ENCODE measurements around the gene PTTG2. TPM values are rescaled to one million over a fixed set of nuclear protein-coding genes. Genes with fewer than 3 reads are reported as not detected.
A peak's percentile ranks its signal among the peaks of the same experiment; 100 is the strongest.

PTTG2 gene
- total RNA-seq, 2 experiments from 2014 or later = 0.56 to 2.6 TPM

GRCh38 chr4:37982736-37983135 lies 22.5 kb downstream of the PTTG2 start:
- H3K4me1 Mint-ChIP-seq = peaks cover 31% of the 10 kb centered on the region
- H3K9me3 Mint-ChIP-seq (ENCODE audit: low read depth) = no peaks in the 10 kb centered on the region
- peaks cover 2% of the 10 kb centered on the region for H3K36me3 Mint-ChIP-seq
- no peak overlapping the region for H3K27ac Mint-ChIP-seq
- no peak overlapping the region for H3K4me3 Mint-ChIP-seq
- no peaks in the 10 kb centered on the region for H3K27me3 Mint-ChIP-seq
- no peak for ATAC-seq
- CTCF ChIA-PET = no interaction called here
- no peak for DNase-seq

DNA sequence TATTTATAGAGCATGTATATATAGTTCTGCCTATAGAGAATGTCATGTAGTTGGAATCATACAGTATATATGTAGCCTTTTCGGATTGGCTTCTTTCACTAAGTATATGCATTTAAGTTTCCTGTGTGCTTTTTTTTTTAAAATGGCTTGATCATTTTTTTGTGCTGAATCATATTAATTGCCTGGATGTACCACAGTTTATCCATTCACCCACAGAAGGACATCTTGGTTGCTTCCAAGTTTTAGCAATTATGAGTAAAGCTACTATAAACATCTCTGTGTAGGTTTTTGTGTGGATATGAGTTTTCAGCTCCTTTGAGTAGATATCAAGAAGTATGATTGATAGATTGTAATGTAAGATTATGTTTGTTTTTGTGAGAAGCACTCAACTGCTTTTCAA lies 23.8 kb downstream of the PTTG2 start:
- CTCF ChIA-PET = no interaction called here
- H3K9me3 Mint-ChIP-seq (ENCODE audit: low read depth) = no peaks in the 10 kb centered on the region
- no peak overlapping the region for H3K27ac Mint-ChIP-seq
- H3K36me3 Mint-ChIP-seq = peaks cover 2% of the 10 kb centered on the region
- H3K27me3 Mint-ChIP-seq = no peaks in the 10 kb centered on the region
- DNase-seq (no peak), ATAC-seq (no peak)
- H3K4me3 Mint-ChIP-seq = no peak overlapping the region
- peaks cover 19% of the 10 kb centered on the region for H3K4me1 Mint-ChIP-seq

DNA sequence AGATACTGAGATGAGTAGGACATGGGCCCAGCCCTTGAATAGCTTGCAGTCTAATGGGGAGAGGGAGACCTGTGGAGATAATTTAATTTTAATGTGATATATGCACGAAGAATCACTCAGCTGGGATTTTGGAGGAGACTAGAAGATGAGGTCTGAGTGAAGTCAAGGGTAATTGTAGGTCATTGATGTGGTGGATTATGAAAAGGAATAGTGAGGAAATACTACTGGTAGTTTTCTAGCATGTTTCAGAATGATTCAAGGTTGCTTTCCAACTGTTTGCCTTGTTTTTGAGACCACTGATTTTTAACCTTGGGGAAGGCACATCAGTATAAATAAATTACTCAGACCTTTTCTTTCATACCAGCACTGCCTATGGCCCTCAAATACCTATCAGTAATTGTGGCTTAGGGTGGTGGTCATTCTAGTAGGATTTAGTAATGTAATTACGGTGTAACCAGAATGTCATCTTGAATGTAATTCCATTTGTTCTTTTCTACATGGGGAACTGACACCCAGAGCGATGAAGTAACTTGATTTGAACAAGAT lies 25.6 kb downstream of the PTTG2 start:
- Mint-ChIP-seq H3K4me3 (no peak overlapping the region), H3K27ac (no peak overlapping the region), H3K9me3 (ENCODE audit: low read depth) (no peaks in the 10 kb centered on the region), H3K4me1 (peaks cover 15% of the 10 kb centered on the region), H3K27me3 (no peaks in the 10 kb centered on the region), H3K36me3 (no peaks in the 10 kb centered on the region)
- DNase-seq = no peak
- ATAC-seq = no peak
- CTCF ChIA-PET = no interaction called here

DNA sequence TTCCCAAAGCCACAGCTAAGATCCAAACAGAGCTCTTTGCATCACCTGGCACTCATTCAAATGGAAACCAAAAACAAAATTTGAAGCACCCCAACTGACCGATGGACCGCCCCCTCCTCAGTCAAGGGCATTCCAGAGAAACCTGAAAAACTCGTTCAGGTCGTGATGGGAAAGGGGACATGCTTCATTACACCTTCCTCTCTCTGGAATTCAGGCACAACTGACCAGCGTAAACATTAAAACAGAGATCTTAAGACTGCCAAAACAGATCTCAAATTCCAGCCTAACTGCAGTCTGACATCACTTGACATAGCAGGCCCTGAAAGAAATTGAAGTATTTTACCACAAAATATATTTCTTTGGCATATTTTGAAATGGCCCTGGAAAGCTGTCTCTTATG lies 28.5 kb downstream of the PTTG2 start:
- no peaks in the 10 kb centered on the region for H3K27me3 Mint-ChIP-seq
- no peak for ATAC-seq
- no peak overlapping the region for H3K4me3 Mint-ChIP-seq
- H3K4me1 Mint-ChIP-seq = peaks cover 7% of the 10 kb centered on the region
- H3K36me3 Mint-ChIP-seq = no peaks in the 10 kb centered on the region
- CTCF ChIA-PET = interaction anchor here (1.1 kb wide), 1 partner anchor 10 kb away, joined by 5 read pairs; no protein-coding TSS in a partner anchor
- no peaks in the 10 kb centered on the region for H3K9me3 Mint-ChIP-seq (ENCODE audit: low read depth)
- no peak for DNase-seq
- no peak overlapping the region for H3K27ac Mint-ChIP-seq

- H3K27ac Mint-ChIP-seq = no peak overlapping the region
- CTCF ChIA-PET = no interaction called here
- H3K4me3 Mint-ChIP-seq = no peak overlapping the region
- H3K4me1 Mint-ChIP-seq = peaks cover 12% of the 10 kb centered on the region
- H3K9me3 Mint-ChIP-seq (ENCODE audit: low read depth) = no peaks in the 10 kb centered on the region
- H3K27me3 Mint-ChIP-seq = no peaks in the 10 kb centered on the region
- DNase-seq (no peak), ATAC-seq (no peak)
- no peaks in the 10 kb centered on the region for H3K36me3 Mint-ChIP-seq
These were observed 29.4 kb downstream of the PTTG2 start for GRCh38 chr4:37989398-37990260.

DNA sequence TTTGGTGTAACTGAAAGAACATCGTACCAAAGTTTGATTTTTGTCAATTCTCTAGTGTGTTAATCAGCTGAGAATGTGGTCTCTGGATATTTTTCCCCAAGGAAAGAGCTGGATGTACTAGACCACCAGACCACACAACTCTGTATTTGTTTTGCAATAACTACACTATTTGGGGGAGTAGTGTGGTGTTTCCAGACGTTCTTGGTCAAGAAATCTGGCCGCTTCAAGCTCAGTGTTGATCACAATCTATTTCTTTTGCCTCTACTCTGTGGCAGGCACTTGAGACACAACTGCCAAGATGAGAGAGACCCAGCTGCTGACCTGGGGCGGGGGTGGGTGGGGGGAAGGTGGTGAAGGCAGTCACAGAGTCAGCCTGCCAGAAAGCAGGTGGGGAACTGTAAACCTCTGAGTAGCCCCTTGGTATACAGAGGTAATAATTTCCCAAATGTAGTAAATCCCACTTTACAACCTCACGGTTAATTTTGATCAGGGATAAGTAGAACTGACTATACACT lies 30.6 kb downstream of the PTTG2 start:
- Mint-ChIP-seq H3K36me3 (no peaks in the 10 kb centered on the region), H3K4me1 (peaks cover 15% of the 10 kb centered on the region), H3K4me3 (no peak overlapping the region), H3K9me3 (ENCODE audit: low read depth) (no peaks in the 10 kb centered on the region), H3K27ac (no peak overlapping the region), H3K27me3 (no peaks in the 10 kb centered on the region)
- DNase-seq (no peak), ATAC-seq (no peak)
- CTCF ChIA-PET = no interaction called here

GRCh38 chr4:37991623-37992410 lies 31.6 kb downstream of the PTTG2 start:
- H3K4me3 Mint-ChIP-seq = no peak overlapping the region

DNA sequence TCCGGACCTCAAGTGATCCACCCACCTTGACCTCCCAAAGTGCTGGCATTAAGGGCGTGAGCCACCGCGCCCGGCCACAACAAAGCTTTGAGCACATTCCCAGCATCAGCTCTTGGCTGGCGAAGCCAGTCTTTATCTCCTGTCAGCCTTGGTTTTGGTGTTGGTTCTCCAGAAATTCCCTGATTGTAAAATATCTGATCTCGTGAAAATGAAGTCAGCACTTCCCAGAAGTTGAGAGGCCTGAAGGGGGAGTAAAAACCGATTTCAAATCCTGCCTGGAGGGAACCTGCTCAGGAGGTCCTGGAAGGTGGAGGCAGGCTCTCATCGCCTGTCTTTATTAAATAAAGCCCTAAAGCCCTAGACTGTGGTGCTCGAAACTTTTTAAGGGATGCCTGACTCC lies 33.6 kb downstream of the PTTG2 start:
- Mint-ChIP-seq H3K4me1 (peaks cover 15% of the 10 kb centered on the region), H3K27me3 (no peaks in the 10 kb centered on the region)

More at GRCh38 chr4:37991623-37992410, 31.6 kb downstream of the PTTG2 start:
- H3K4me1 Mint-ChIP-seq = peaks cover 12% of the 10 kb centered on the region
- no peaks in the 10 kb centered on the region for H3K9me3 Mint-ChIP-seq (ENCODE audit: low read depth)
- no peak overlapping the region for H3K27ac Mint-ChIP-seq
- DNase-seq (no peak), ATAC-seq (no peak)
- CTCF ChIA-PET = no interaction called here
- no peaks in the 10 kb centered on the region for H3K36me3 Mint-ChIP-seq
- H3K27me3 Mint-ChIP-seq = no peaks in the 10 kb centered on the region

GRCh38 chr4:37994569-37994968 lies 34.4 kb downstream of the PTTG2 start:
- DNase-seq (no peak), ATAC-seq (peak; percentile 39)
- H3K4me3 Mint-ChIP-seq = no peak overlapping the region
- no peak overlapping the region for H3K27ac Mint-ChIP-seq
- H3K4me1 Mint-ChIP-seq = peaks cover 15% of the 10 kb centered on the region
- no peaks in the 10 kb centered on the region for H3K9me3 Mint-ChIP-seq (ENCODE audit: low read depth)
- H3K36me3 Mint-ChIP-seq = peaks cover 2% of the 10 kb centered on the region
- no peaks in the 10 kb centered on the region for H3K27me3 Mint-ChIP-seq
- CTCF ChIA-PET = interaction anchor here (0.5 kb wide), 1 partner anchor 70 kb away, joined by 4 read pairs; no protein-coding TSS in a partner anchor

More for the DNA sequence above, 33.6 kb downstream of the PTTG2 start:
- ATAC-seq = no peak
- no peak overlapping the region for H3K27ac Mint-ChIP-seq
- DNase-seq = no peak
- H3K9me3 Mint-ChIP-seq (ENCODE audit: low read depth) = no peaks in the 10 kb centered on the region
- no peaks in the 10 kb centered on the region for H3K36me3 Mint-ChIP-seq
- no peak overlapping the region for H3K4me3 Mint-ChIP-seq
- CTCF ChIA-PET = interaction anchor here (0.8 to 1.2 kb wide), 3 partner anchors 15 to 41 kb away, joined by 3 read pairs; no protein-coding TSS in a partner anchor

GRCh38 chr4:37995299-37995821 lies 35.2 kb downstream of the PTTG2 start:
- Mint-ChIP-seq H3K27me3 (no peaks in the 10 kb centered on the region), H3K4me3 (no peak overlapping the region), H3K36me3 (peaks cover 2% of the 10 kb centered on the region), H3K9me3 (ENCODE audit: low read depth) (no peaks in the 10 kb centered on the region), H3K4me1 (peaks cover 15% of the 10 kb centered on the region), H3K27ac (no peak overlapping the region)
- ATAC-seq (no peak), DNase-seq (no peak)
- CTCF ChIA-PET = no interaction called here

GRCh38 chr4:37995981-37996775 lies 36.0 kb downstream of the PTTG2 start:
- CTCF ChIA-PET = no interaction called here
- ATAC-seq (no peak), DNase-seq (no peak)
- H3K36me3 Mint-ChIP-seq = peaks cover 4% of the 10 kb centered on the region
- no peak overlapping the region for H3K4me3 Mint-ChIP-seq
- H3K4me1 Mint-ChIP-seq = peaks cover 15% of the 10 kb centered on the region
- H3K9me3 Mint-ChIP-seq (ENCODE audit: low read depth) = no peaks in the 10 kb centered on the region
- H3K27ac Mint-ChIP-seq = no peak overlapping the region
- no peaks in the 10 kb centered on the region for H3K27me3 Mint-ChIP-seq

GRCh38 chr4:37998226-37998625 lies 38.0 kb downstream of the PTTG2 start:
- Mint-ChIP-seq H3K4me1 (peaks cover 22% of the 10 kb centered on the region), H3K4me3 (no peak overlapping the region), H3K36me3 (peaks cover 4% of the 10 kb centered on the region), H3K9me3 (ENCODE audit: low read depth) (no peaks in the 10 kb centered on the region), H3K27ac (no peak overlapping the region), H3K27me3 (no peaks in the 10 kb centered on the region)
- ATAC-seq (no peak), DNase-seq (no peak)
- CTCF ChIA-PET = no interaction called here
